Stimulated activated CD8-positive, alpha-beta memory T cell treated with anti-CD3 and anti-CD28 coated beads, Interleukin-12 subunit alpha, Interleukin-12 subunit beta, amount 100 ng/mL, for 24 hours (primary cell): ENCODE data around the gene PSMB2.

ENCODE experiments used
- DNase-seq: peaks from one replicate; pipeline ENCODE4 v3.0.0-alpha.2; 2020; ENCODE audit errors: extremely low read depth

Gene PSMB2

GRCh38 chr1:35572296-35572695 lies 69.0 kb downstream of the PSMB2 start:
- DNase-seq, result no peak

GRCh38 chr1:35571263-35571662 lies 70.1 kb downstream of the PSMB2 start:
- DNase-seq, result no peak

GRCh38 chr1:35570589-35571137 lies 70.7 kb downstream of the PSMB2 start:
- DNase-seq, result no peak

GRCh38 chr1:35569936-35570335 lies 71.4 kb downstream of the PSMB2 start:
- no peak for DNase-seq

GRCh38 chr1:35568975-35569395 lies 72.3 kb downstream of the PSMB2 start:
- no peak for DNase-seq

- DNase-seq, result no peak
Observed at GRCh38 chr1:35567947-35568558, 73.3 kb downstream of the PSMB2 start.

GRCh38 chr1:35565742-35566133 lies 75.6 kb downstream of the PSMB2 start:
- DNase-seq, result no peak

GRCh38 chr1:35564884-35565741 lies 76.2 kb downstream of the PSMB2 start:
- DNase-seq, result no peak

- DNase-seq, result peak; percentile 53
Observed at GRCh38 chr1:35564037-35564883, 77.1 kb downstream of the PSMB2 start.

- no peak for DNase-seq
Observed at GRCh38 chr1:35563166-35563565, 78.2 kb downstream of the PSMB2 start.

GRCh38 chr1:35561972-35562680 lies 79.2 kb downstream of the PSMB2 start:
- DNase-seq, result no peak

- DNase-seq, result no peak
Observed at GRCh38 chr1:35561297-35561971, 79.9 kb downstream of the PSMB2 start.

- DNase-seq, result no peak
Observed at GRCh38 chr1:35560256-35561225, 80.8 kb downstream of the PSMB2 start.

- DNase-seq, result no peak
Observed at GRCh38 chr1:35559317-35559944, 81.9 kb downstream of the PSMB2 start.

- DNase-seq, result no peak
Observed at GRCh38 chr1:35558374-35559316, 82.7 kb downstream of the PSMB2 start.

- peak; percentile 94 for DNase-seq
Observed at GRCh38 chr1:35557611-35558373, 83.5 kb downstream of the PSMB2 start, which contains the start of gene NCDN. Gene NCDN (plus strand): TSS chr1:35557799. CDS start chr1:35558191, 392 bp downstream.

- DNase-seq, result peak; percentile 54
Observed at GRCh38 chr1:35557118-35557610, 84.2 kb downstream of the PSMB2 start, which contains the start of gene KIAA0319L. Gene KIAA0319L (minus strand): TSS chr1:35557403. CDS start chr1:35554491, 2,912 bp downstream.
